Measurements from ENCODE around the gene PNMT.

- TF ChIP-seq, protein P1, sequence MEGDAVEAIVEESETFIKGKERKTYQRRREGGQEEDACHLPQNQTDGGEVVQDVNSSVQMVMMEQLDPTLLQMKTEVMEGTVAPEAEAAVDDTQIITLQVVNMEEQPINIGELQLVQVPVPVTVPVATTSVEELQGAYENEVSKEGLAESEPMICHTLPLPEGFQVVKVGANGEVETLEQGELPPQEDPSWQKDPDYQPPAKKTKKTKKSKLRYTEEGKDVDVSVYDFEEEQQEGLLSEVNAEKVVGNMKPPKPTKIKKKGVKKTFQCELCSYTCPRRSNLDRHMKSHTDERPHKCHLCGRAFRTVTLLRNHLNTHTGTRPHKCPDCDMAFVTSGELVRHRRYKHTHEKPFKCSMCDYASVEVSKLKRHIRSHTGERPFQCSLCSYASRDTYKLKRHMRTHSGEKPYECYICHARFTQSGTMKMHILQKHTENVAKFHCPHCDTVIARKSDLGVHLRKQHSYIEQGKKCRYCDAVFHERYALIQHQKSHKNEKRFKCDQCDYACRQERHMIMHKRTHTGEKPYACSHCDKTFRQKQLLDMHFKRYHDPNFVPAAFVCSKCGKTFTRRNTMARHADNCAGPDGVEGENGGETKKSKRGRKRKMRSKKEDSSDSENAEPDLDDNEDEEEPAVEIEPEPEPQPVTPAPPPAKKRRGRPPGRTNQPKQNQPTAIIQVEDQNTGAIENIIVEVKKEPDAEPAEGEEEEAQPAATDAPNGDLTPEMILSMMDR (conservative IDR thresholded peaks at IDR 0.05; ENCODE audit: low read depth, low read length): no peak
- TF ChIP-seq RFX5 (IDR thresholded peaks at IDR 0.05; ENCODE audit: low read depth, low read length) (no peak), MAZ (IDR thresholded peaks at IDR 0.05; ENCODE audit: borderline replicate concordance, low read depth, low read length) (no peak), ELK1 (IDR thresholded peaks at IDR 0.05; ENCODE audit: borderline replicate concordance, low read depth, low read length) (no peak), POLR2A (IDR thresholded peaks at IDR 0.05; ENCODE audit: low read depth, low read length) (no peak), FOS (IDR thresholded peaks at IDR 0.05; ENCODE audit: low read depth, low read length) (no peak), BHLHE40 (IDR thresholded peaks at IDR 0.05; ENCODE audit: low read depth, low read length) (no peak), CEBPB (IDR thresholded peaks at IDR 0.05; ENCODE audit: low read depth, low read length) (no peak)
These were observed 51.5 kb downstream of the PNMT start for GRCh38 chr17:39719563-39720355.

Data from IMR-90 (cell line).